Hepatocyte (in vitro differentiated cells): ENCODE data around the gene HPS3.

Source experiments
- CTCF ChIP-seq: fragments of 200-600 bp; sonication (generic); IDR thresholded peaks from 2 replicates; pipeline ENCODE4 v1.5.1; 2016; ENCODE audit warnings: antibody characterized with exemption, mild to moderate bottlenecking; ENCODE audit not compliant: poor library complexity
- EZH2 ChIP-seq: fragments of 200-600 bp; sonication (generic); IDR thresholded peaks from 2 replicates; pipeline ENCODE4 v1.6.1; 2016; ENCODE audit warnings: antibody characterized with exemption, mild to moderate bottlenecking, borderline replicate concordance
- EZH2phosphoT487 ChIP-seq: fragments of 200-600 bp; sonication (generic); IDR thresholded peaks from one replicate; pipeline ENCODE4 v1.6.1; 2018; ENCODE audit warnings: antibody characterized with exemption, mild to moderate bottlenecking, low read depth, moderate library complexity; ENCODE audit not compliant: unreplicated experiment, severe bottlenecking

GRCh38 chr3:149180057-149180573 is 50.7 kb downstream of the HPS3 start:
- TF ChIP-seq CTCF (no peak), EZH2 (no peak), EZH2phosphoT487 (no peak)
